PC-9 (cell line): ENCODE measurements around the gene VSX2. TPM values are rescaled to one million over a fixed set of nuclear protein-coding genes. Genes with fewer than 3 reads are reported as not detected.
"Not testable (repeated sequence)": the region's sequence is repeated elsewhere in the genome, so short reads cannot be mapped to it uniquely, and the experiment has no call there.

Experiments used
- BruUV-seq: library from RNA; stranded (reverse); fragments of 400-500 nt; replicated peaks from 2 replicates; lab custom pipeline; 2021; lab: Mats Ljungman, UMichigan
- CTCF ChIA-PET: fragments of 300-600 bp; sonication (Branson Sonifier 250); formaldehyde crosslinking; loops from one replicate; lab custom pipeline; 2022; ENCODE audit warnings: antibody characterized with exemption; lab: Charles Lee
- POLR2A ChIA-PET: fragments of 300-600 bp; sonication (Branson Sonifier 250); formaldehyde crosslinking; loops from one replicate; lab custom pipeline; 2022; ENCODE audit warnings: antibody characterized with exemption; ENCODE audit not compliant: unreplicated experiment; lab: Charles Lee
- DNase-seq, 2 experiments: peaks; one replicate each; pipeline versions ENCODE4 v3.0.0 to v3.0.0-alpha.2; 2015 to 2022; ENCODE audit warnings: mixed read lengths in 1 of 2
- H2AFZ ChIP-seq: fragments of 200-600 bp; sonication (generic); 2 replicates; pipeline ENCODE4 v1.8.1; 2017; ENCODE audit warnings: antibody characterized with exemption
- H3F3A ChIP-seq: fragments of 200-600 bp; sonication (generic); 2 replicates; pipeline ENCODE4 v1.8.1; 2017; ENCODE audit warnings: antibody characterized with exemption, mild to moderate bottlenecking, low read depth; ENCODE audit not compliant: insufficient read depth
- H3K27ac ChIP-seq: fragments of 200-600 bp; sonication (generic); 2 replicates; pipeline ENCODE4 v1.6.1; 2016; ENCODE audit warnings: mixed run types
- H3K27me3 ChIP-seq: fragments of 200-600 bp; sonication (generic); 2 replicates; pipeline ENCODE4 v1.6.1; 2016; ENCODE audit warnings: low read depth, mixed run types; ENCODE audit not compliant: insufficient read depth
- H3K36me3 ChIP-seq: fragments of 200-600 bp; sonication (generic); 2 replicates; pipeline ENCODE4 v1.6.1; 2016; ENCODE audit warnings: low read depth, mixed run types
- H3K4me1 ChIP-seq: fragments of 200-600 bp; sonication (generic); replicated peaks from 2 replicates; pipeline ENCODE4 v1.6.1; 2016; ENCODE audit warnings: mixed run types; ENCODE audit not compliant: insufficient read depth
- H3K4me2 ChIP-seq: fragments of 200-600 bp; sonication (generic); 2 replicates; pipeline ENCODE4 v1.6.1; 2017; ENCODE audit warnings: mixed run types
- H3K4me3 ChIP-seq: fragments of 200-600 bp; sonication (generic); 2 replicates; pipeline ENCODE4 v1.6.1; 2016; ENCODE audit warnings: mixed run types
- H3K79me2 ChIP-seq: fragments of 200-600 bp; sonication (generic); 2 replicates; pipeline ENCODE4 v1.6.1; 2017; ENCODE audit warnings: low read depth, mixed run types
- H3K9me2 ChIP-seq: fragments of 200-600 bp; sonication (generic); 2 replicates; pipeline ENCODE4 v1.8.1; 2017; ENCODE audit warnings: mild to moderate bottlenecking; ENCODE audit not compliant: insufficient read depth
- H3K9me3 ChIP-seq: fragments of 200-600 bp; sonication (generic); 2 replicates; pipeline ENCODE4 v1.8.1; 2016; ENCODE audit warnings: low read depth; ENCODE audit not compliant: insufficient read depth
- H4K20me1 ChIP-seq: fragments of 200-600 bp; sonication (generic); 2 replicates; pipeline ENCODE4 v1.8.1; 2017; ENCODE audit not compliant: insufficient read depth
- EZH2 ChIP-seq: fragments of 200-600 bp; sonication (generic); IDR thresholded peaks from 2 replicates; pipeline ENCODE4 v1.8.0; 2017; ENCODE audit warnings: antibody characterized with exemption, low read depth
- intact Hi-C: fragments of 100-400 bp; cut with micrococcal nuclease; formaldehyde crosslinking; loops from one replicate; pipeline ENCODE4 v1.10.0; 2022; ENCODE audit not compliant: unreplicated experiment
- total RNA-seq: library from RNA; stranded (reverse); gene quantifications from 2 replicates; pipeline ENCODE4 v1.2.3, GENCODE V29; 2021
- TF ChIP-seq, protein P1 (sequence below): fragments of 200-600 bp; sonication (generic); conservative IDR thresholded peaks from 2 replicates; pipeline ENCODE4 v1.6.1; 2017; ENCODE audit warnings: mixed run types, antibody characterized with exemption, mild to moderate bottlenecking, moderate library complexity

Gene VSX2
- total RNA-seq, 1 experiment from 2014 or later, result not detected

DNA sequence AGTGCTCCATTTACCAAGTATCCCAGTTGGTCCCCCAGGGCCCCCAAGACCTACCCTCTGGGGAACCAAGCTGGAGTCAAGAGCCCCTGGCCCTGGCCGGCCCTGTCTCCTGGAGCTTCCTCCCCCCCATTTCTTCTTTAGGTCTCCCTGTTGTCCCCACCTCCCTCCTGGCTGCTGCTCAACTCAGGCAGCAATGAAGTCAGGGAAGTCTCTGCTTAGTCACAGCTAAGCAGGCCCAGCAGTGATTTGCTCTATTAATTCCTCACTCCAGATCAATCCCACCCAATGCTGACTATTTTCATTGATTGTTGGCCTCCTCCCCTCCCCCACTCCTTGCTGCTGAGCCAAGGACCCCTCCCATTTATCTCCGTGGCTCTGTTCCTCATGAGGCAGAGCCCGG, 28.3 kb downstream of the VSX2 start:
- no peaks in the 10 kb centered on the region for H3K27me3 ChIP-seq
- H3K36me3 ChIP-seq, result no peaks in the 10 kb centered on the region
- H3K9me3 ChIP-seq, result no peaks in the 10 kb centered on the region
- DNase-seq, result no peak
- H3F3A ChIP-seq, result peaks cover 18% of the 10 kb centered on the region; the same call in 1 of the 2 replicates
- no peak overlapping the region for H3K4me3 ChIP-seq
- no peak overlapping the region for H3K4me2 ChIP-seq
- H3K79me2 ChIP-seq, result no peaks in the 10 kb centered on the region
- POLR2A ChIA-PET, result no interaction called here
- CTCF ChIA-PET, result interaction anchor here (0.6 kb wide), 1 partner anchor 10 kb away, joined by 4 read pairs; no protein-coding TSS in a partner anchor
- no peak overlapping the region for H3K27ac ChIP-seq
- H3K9me2 ChIP-seq, result no peaks in the 10 kb centered on the region
- intact Hi-C loops, result no loop called here
- no peak overlapping the region for H2AFZ ChIP-seq
- BruUV-seq, result no TSS peak
- TF ChIP-seq, protein P1, sequence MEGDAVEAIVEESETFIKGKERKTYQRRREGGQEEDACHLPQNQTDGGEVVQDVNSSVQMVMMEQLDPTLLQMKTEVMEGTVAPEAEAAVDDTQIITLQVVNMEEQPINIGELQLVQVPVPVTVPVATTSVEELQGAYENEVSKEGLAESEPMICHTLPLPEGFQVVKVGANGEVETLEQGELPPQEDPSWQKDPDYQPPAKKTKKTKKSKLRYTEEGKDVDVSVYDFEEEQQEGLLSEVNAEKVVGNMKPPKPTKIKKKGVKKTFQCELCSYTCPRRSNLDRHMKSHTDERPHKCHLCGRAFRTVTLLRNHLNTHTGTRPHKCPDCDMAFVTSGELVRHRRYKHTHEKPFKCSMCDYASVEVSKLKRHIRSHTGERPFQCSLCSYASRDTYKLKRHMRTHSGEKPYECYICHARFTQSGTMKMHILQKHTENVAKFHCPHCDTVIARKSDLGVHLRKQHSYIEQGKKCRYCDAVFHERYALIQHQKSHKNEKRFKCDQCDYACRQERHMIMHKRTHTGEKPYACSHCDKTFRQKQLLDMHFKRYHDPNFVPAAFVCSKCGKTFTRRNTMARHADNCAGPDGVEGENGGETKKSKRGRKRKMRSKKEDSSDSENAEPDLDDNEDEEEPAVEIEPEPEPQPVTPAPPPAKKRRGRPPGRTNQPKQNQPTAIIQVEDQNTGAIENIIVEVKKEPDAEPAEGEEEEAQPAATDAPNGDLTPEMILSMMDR, result no peak
- no peak for TF ChIP-seq EZH2
- H3K4me1 ChIP-seq, result peaks cover 12% of the 10 kb centered on the region
- H4K20me1 ChIP-seq, result no peaks in the 10 kb centered on the region

DNA sequence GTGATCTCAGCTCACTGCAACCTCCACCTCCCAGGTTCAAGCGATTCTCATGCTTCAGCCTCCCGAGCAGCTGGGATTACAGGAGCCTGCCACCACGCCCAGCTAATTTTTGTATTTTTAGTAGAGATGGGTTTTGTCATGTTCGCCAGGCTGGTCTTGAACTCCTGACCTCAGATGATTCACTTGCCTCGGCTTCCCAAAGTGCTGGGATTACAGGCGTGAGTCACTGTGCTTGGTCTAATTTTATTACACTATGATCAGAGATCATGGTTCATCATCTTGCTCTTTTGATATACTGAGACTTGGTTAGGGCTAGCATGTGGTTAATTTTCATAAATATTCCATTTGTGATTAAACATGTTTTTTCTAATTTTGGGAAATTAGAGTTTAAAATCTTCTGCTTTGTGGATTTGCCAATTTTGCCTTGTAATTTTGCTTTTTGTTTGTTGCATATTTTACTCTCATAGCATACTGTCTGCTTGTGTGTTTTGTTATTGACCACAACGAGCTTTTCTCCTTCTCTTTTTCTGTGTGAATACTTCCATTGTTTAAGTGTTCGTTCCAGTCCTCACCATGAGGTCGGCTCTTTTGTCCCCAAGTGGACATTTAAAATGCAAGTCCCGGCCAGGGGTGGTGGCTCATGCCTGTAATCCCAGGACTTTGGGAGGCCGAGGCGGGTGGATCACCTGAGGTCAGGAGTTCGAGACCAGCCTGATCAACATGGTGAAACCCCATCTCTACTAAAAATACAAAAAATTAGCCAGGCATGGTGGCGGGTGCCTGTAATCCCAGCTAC, 31.3 kb downstream of the VSX2 start:
- H3K27me3 ChIP-seq, BruUV-seq, H3K4me3 ChIP-seq, H4K20me1 ChIP-seq, intact Hi-C loops, H3K9me3 ChIP-seq, POLR2A ChIA-PET, H3K79me2 ChIP-seq, H3K36me3 ChIP-seq, H3K9me2 ChIP-seq, H2AFZ ChIP-seq: not testable (repeated sequence)
- peak; percentile 49 to 80 for DNase-seq
- peak overlapping the region; percentile 12; the same call in 1 of the 2 replicates for H3K4me2 ChIP-seq
- CTCF ChIA-PET, result interaction anchor here (0.6 to 1.1 kb wide), 4 partner anchors 12 to 668 kb away, joined by 3 to 5 read pairs (median 4); no protein-coding TSS in a partner anchor
- H3K4me1 ChIP-seq, result peaks cover 22% of the 10 kb centered on the region
- peaks cover 30% of the 10 kb centered on the region; the same call in 1 of the 2 replicates for H3F3A ChIP-seq
- H3K27ac ChIP-seq, result 0 out of 2 replicates have a peak overlapping the region, but pooled peaks have one; percentile 1

DNA sequence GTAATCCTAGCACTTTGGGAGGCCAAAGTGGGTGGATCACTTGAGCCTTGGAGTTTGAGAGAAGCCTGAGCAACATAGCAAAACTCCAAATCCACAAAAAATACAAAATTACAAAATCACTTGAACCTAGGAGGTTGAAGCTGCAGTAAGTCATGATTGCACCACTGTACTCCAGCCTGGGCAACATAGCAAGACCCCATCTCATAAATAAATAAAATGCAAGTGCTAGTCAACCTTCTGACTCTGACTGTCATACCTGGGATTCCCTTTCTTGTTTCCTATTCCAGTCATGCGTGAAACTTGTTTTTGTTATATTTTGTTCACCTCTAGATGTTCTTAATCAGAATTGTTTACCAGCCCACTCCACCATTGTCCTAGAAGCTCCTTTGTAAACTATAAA, 32.1 kb downstream of the VSX2 start:
- intact Hi-C loops, result no loop called here
- H3K9me2 ChIP-seq, result no peaks in the 10 kb centered on the region
- no peak overlapping the region for H3K4me2 ChIP-seq
- no peak for TF ChIP-seq EZH2
- TF ChIP-seq, protein P1, result no peak
- no peaks in the 10 kb centered on the region for H4K20me1 ChIP-seq
- H3K27ac ChIP-seq, result no peak overlapping the region
- POLR2A ChIA-PET, result no interaction called here
- H3F3A ChIP-seq, result peaks cover 35% of the 10 kb centered on the region; the same call in 1 of the 2 replicates
- H3K9me3 ChIP-seq, result no peaks in the 10 kb centered on the region
- H2AFZ ChIP-seq, result no peak overlapping the region
- H3K79me2 ChIP-seq, result no peaks in the 10 kb centered on the region
- no peaks in the 10 kb centered on the region for H3K36me3 ChIP-seq
- no peak for DNase-seq
- H3K27me3 ChIP-seq, result no peaks in the 10 kb centered on the region
- H3K4me1 ChIP-seq, result peaks cover 29% of the 10 kb centered on the region
- CTCF ChIA-PET, result interaction anchor here (1.1 kb wide), 1 partner anchor 19 kb away, joined by 5 read pairs; no protein-coding TSS in a partner anchor
- BruUV-seq, result no TSS peak
- H3K4me3 ChIP-seq, result no peak overlapping the region
